GM12891 (cell line): Measurements from ENCODE around the gene MPZL1.

Experiments
- POLR2A ChIP-seq: IDR thresholded peaks from 2 replicates; pipeline ENCODE4 v1.6.1; 2011; ENCODE audit warnings: low read depth, low read length, control low read depth
- POLR2AphosphoS5 ChIP-seq: IDR thresholded peaks from 2 replicates; pipeline ENCODE4 v1.6.1; 2011; ENCODE audit warnings: low read depth, low read length, control low read depth
- TAF1 ChIP-seq: IDR thresholded peaks from 2 replicates; pipeline ENCODE4 v1.6.1; 2011; ENCODE audit warnings: low read depth, low read length, control low read depth

- TF ChIP-seq POLR2AphosphoS5: no peak
- no peak for TF ChIP-seq TAF1
- no peak for TF ChIP-seq POLR2A
Observed at GRCh38 chr1:167697667-167698141, 24.1 kb upstream of the MPZL1 start.
